B cell (primary cell): ENCODE results near the gene SDK1.

Experiments used
- CTCF ChIP-seq: fragments of 200-600 bp; IDR thresholded peaks from one replicate; pipeline ENCODE4 v1.8.0; 2022; ENCODE audit warnings: antibody characterized with exemption, mild to moderate bottlenecking
- EZH2 ChIP-seq: IDR thresholded peaks from 2 replicates; pipeline ENCODE4 v1.6.1; 2012; ENCODE audit warnings: borderline replicate concordance, low read depth, mild to moderate bottlenecking, moderate library complexity, low read length; ENCODE audit not compliant: insufficient read depth, poor library complexity, severe bottlenecking

DNA sequence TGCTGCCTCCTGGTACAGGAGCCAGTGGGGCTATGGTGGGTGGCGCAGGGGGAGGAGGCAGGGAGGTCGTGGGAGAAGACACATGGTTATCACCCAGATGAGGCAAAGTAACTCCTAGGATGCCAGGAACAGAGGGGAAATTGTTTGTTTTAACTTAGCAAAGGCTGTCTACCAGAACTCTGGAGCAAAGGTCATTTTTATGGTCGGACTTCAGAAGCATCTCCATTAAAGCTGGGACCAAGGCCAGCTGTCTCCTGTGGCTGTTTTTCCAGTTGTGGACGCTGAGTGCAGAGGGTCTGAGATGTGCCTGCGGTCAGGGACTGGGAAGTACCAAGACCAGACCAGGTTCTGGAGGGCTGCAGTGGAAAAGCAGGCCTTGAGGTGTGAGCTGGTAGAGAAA lies 855.1 kb downstream of the SDK1 start:
- TF ChIP-seq EZH2 (no peak), CTCF (no peak)
